CD4-positive, alpha-beta T cell treated with Interleukin-21 for 1 hour (primary cell): ENCODE data around the gene ZG16.
"Not testable (repeated sequence)": the region's sequence is repeated elsewhere in the genome, so short reads cannot be mapped to it uniquely, and the experiment has no call there.

Experiments used
- DNase-seq: peaks from one replicate; pipeline ENCODE4 v3.0.0-alpha.2; 2020

Gene ZG16

GRCh38 chr16:29790183-29790948 is 12.3 kb downstream of the ZG16 start, which contains the start of gene KIF22:
KIF22 (plus strand) TSS chr16:29790751; CDS start chr16:29790760, 9 bp downstream.
- DNase-seq: peak; percentile 100

GRCh38 chr16:29790949-29791844 is 13.1 kb downstream of the ZG16 start:
- DNase-seq: peak; percentile 24

- DNase-seq: peak; percentile 29
Observed at GRCh38 chr16:29791845-29792807, 14.1 kb downstream of the ZG16 start.

GRCh38 chr16:29793153-29793552 is 15.1 kb downstream of the ZG16 start:
- DNase-seq: not testable (repeated sequence)

- no peak for DNase-seq
Observed at GRCh38 chr16:29794231-29794710, 16.2 kb downstream of the ZG16 start.

GRCh38 chr16:29802416-29802935 is 24.4 kb downstream of the ZG16 start:
- DNase-seq: no peak

GRCh38 chr16:29804020-29804419 is 26.0 kb downstream of the ZG16 start:
- DNase-seq: no peak

- DNase-seq: no peak
Observed at GRCh38 chr16:29804455-29805231, 26.6 kb downstream of the ZG16 start.

- peak; percentile 99 for DNase-seq
Observed at GRCh38 chr16:29805232-29806098, 27.4 kb downstream of the ZG16 start.

- DNase-seq: no peak
Observed at GRCh38 chr16:29806099-29806579, 28.1 kb downstream of the ZG16 start, which contains the start of gene MAZ. MAZ (plus strand) TSS chr16:29806529; CDS start chr16:29806702, 173 bp downstream.

- DNase-seq: peak; percentile 46
Observed at GRCh38 chr16:29806641-29807425, 28.8 kb downstream of the ZG16 start.

GRCh38 chr16:29807426-29808218 is 29.6 kb downstream of the ZG16 start:
- DNase-seq: peak; percentile 90

GRCh38 chr16:29808219-29808900 is 30.3 kb downstream of the ZG16 start:
- peak; percentile 57 for DNase-seq

GRCh38 chr16:29809031-29809747 is 31.1 kb downstream of the ZG16 start:
- DNase-seq: no peak

GRCh38 chr16:29809850-29810698 is 32.0 kb downstream of the ZG16 start:
- DNase-seq: peak; percentile 62

GRCh38 chr16:29810699-29811169 is 32.7 kb downstream of the ZG16 start:
- DNase-seq: no peak
